ENCODE data around the gene FAM107B.

- TF ChIP-seq POLR2A (IDR thresholded peaks at IDR 0.05) (no peak), CTCF (IDR thresholded peaks at IDR 0.05) (no peak)
These were observed 153.7 kb downstream of the FAM107B start for GRCh38 chr10:14621037-14621436.

Measured in thyroid gland (tissue), 4 donors.